ENCODE results near the gene NTRK2.

NTRK2 gene

DNA sequence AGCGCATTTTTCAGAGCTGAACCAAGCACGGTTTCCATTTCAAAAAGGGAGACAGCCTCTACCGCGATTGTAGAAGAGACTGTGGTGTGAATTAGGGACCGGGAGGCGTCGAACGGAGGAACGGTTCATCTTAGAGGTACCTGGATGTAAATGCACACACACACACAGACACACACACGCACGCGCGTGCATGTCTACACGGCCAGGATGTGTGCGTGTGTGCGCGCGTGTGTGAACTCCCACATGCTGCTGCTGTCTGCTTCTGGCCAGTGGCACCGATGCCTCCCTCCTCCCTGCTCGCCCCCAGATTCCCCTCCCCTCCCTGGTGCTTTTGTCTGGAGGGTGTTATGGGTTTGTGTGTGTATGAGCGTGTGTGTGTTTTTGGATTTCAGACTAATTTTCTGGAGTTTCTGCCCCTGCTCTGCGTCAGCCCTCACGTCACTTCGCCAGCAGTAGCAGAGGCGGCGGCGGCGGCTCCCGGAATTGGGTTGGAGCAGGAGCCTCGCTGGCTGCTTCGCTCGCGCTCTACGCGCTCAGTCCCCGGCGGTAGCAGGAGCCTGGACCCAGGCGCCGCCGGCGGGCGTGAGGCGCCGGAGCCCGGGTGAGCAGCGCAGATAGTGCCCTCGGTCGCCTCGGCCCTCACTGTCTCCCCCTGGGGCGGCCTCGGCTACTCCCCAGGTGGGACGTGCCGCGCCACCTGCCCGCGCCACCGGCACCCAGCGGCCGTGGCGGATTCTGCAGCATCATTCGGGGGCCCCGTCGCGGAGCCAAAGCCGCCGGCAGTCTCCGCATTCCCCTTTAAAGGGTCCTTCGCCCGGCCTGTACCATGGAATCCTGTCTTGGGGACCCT is at the start of gene NTRK2:
NTRK2 (plus strand) TSS at position 442 of the 850 bp plus-strand sequence. CDS start 1,020 bp downstream, outside the sequence.
- peak; percentile 62 to 81 for DNase-seq

DNA sequence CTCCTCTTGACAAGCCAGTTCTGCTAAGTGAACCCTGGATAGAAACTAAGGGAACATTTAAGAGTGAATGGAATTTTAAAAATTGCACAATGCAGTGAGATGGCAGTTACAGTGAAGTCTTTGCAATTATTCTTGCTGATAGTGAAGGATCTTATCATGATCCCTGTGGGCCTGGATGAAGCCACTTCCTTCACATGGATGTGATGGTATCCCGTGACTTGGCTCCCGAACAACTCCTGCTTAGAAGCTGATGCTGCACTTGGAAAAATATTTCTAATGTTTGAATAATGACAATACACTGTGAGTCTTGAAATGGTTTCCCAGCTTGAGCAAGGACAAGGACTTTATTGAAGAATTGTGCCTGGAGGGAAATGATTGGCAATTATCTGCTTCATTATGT is 49.2 kb upstream of the NTRK2 start:
- DNase-seq = no peak

DNA sequence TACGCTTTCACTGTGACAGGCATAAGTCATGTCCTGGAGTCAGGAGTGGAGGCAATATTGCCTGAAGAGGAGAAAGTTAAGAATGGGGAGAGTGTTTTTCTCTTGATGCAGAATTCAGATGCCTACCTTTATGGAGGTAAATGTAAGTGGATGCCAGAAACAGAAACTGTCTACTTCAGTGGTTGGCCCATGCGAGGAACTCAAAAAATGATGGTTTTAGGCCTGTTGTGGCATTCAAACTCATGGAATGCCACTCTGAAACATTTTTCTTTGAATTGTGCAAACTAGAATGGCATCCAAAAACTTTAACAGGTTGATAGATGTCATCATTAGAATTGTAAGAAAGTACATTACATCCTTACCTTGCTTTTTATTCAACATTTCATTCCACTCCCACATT is 47.7 kb upstream of the NTRK2 start:
- DNase-seq = no peak

DNA sequence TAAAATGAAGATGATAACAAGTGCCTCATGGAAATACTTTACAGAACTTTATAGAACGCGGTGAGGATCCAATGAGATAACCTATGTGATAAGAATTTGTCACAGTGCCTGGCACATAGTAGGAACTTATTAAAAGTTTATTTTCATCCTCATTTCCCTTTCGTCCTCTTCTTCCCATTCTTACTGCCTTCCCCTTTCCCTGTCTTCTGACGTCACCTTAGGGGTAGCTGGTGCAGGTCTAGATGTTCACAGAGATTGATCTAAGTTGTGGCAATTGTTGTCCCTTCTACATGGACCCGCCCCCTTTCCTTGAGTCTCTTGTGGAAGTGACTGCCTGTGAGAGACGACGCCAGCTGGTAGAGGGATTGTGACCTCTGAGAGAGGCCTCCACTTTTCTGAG is 46.5 kb upstream of the NTRK2 start:
- DNase-seq = no peak

DNA sequence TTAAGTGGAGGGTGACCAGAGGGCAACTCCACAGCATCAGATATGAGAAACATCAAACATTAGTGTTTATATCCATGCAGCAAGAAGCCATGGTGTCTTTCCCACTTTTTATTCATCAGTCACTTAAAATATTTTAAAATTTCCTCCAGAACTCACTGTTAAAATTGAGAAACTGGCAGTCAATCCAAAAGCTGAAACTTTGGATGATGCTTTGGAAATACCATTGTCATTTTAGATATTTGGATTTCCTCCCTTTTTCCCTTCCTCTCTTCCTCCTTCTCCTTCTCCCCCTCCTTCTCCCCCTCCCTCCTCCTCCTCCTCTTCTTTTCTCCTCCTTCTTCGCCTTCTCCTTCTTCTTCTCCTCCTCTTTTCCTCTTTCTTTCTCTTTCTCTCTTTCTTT is 33.1 kb upstream of the NTRK2 start:
- no peak for DNase-seq

DNA sequence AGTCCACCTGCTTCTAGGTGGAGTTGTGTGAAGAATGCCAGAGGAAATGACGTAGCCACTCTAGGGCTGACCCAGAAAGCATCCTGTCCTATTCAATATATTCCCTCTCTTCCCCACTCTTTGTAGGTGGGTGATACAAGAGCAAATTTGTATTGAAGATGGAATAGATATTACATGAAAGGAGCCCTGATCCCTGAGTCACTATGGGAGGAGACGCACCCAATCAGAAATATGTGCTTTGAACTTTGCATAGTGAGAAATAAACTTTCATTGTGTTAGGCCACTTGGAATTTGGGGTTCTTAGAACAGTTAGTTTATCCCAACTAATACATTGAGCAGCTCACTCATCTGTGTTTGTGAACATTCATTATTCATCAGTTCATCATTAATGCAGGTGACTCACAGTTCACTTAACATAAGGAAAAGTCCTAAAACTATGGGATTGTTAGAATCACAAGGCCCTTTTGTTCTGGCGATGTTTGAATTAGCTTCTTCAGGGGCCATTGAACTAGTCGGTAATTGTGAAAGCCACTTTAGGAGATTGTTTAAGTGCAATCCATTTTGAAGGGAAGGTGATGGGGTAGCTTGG is 26.9 kb upstream of the NTRK2 start:
- DNase-seq = no peak

DNA sequence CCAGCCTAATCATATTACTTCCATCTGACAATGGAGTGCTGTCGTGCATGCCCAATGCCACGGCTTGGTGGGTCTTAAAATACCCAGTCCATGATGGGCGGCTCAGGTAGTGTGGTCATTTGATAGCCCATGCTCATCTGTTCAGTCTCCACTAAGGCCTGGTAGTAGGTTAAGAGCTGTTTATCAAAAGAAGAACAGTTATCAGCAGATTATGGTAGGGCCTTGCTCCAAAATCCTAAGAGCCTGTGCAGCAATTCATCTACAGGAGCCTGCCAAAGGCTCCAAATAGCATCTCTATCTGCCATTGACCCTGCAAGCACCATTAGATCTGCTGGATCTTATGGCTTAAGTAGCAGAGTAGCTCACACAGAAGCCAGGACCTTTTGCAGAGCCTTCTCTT is 21.8 kb upstream of the NTRK2 start:
- no peak for DNase-seq

DNA sequence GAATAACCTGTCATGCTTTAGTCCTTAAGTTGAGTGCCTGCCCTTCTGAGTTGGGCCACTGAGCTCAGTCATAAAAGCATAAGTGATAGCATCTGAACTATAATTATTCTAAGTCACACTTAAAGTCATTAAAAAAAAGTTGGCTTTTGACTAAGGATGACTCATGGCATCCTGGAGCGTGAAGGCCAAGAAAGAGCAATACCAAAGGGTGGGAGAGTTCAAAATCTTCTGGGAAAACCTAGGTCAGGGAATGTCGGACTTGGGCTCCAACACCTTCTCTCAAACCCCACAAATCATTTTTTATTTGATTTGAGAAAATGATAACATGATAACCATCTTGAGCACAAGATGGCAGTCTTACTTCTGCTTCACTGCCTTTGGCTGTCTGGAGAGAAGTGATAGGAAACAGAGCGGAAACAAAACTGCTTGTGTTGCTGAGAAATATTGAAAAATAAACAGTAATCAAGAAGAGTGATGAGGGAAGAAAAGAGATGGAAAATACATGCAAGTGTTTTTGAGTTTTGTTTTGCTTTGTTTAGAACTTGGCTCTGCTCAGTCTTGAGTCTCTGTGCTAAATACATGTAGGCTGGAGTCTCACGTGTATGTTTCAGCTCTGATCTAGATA is 16.9 kb upstream of the NTRK2 start:
- DNase-seq = peak in 1 of 2 donors; percentile 29

DNA sequence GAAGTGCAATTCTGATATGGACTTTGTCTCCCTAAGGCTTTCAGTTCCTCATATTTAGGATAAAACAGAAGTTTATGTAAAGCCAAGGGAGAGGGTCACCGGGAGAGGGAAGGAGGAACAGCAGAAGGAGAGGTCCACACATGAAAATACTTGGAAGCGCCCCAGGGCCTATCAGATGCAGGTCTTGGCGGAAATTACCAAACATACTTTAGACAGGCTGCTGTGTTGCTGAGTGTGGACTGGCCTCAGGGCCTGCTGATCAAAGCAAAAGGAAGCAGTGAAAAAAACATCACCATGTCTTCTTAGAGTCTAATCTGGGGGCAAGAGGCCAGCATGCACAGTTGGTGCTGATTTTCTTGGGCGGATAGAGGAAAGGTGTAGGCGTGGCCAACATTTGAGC is 14.1 kb upstream of the NTRK2 start:
- DNase-seq = no peak

DNA sequence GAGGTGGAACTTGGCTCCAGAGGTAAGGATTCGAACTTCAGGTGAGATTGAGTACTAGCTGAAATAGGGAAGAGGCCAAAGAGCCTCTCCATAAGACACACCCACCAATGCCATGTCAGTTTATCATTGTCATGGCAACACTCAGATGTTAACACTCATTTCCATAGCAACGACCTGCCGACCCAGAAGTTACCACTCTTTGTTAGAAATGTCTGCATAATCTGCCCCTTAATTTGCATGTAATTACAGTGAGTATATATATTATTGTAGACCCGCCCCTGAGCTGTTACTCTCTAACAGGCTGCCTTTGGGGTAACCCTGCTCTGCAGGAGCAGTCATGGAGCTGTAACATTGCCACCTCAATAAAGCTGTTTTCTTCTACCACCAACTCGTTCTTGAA is 10.2 kb upstream of the NTRK2 start:
- no peak for DNase-seq

DNA sequence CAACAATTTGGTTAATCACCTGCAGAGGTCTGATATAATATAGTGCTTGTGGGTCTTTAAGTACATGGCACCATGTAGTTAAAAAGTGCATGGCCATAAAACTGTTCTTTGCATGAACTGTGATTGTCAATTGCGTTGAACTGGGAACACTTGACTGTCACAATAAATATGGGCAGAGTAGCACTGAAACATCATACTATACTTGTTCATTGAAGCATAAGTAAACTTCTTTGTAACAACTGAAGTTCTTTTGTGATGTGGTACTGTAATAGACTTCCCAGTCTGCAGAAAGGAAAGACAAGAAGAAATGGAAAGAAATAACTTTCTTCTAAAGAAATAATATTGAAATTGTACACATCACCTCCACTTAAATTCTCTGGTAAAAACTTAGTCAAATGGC is 9.8 kb upstream of the NTRK2 start:
- no peak for DNase-seq

DNA sequence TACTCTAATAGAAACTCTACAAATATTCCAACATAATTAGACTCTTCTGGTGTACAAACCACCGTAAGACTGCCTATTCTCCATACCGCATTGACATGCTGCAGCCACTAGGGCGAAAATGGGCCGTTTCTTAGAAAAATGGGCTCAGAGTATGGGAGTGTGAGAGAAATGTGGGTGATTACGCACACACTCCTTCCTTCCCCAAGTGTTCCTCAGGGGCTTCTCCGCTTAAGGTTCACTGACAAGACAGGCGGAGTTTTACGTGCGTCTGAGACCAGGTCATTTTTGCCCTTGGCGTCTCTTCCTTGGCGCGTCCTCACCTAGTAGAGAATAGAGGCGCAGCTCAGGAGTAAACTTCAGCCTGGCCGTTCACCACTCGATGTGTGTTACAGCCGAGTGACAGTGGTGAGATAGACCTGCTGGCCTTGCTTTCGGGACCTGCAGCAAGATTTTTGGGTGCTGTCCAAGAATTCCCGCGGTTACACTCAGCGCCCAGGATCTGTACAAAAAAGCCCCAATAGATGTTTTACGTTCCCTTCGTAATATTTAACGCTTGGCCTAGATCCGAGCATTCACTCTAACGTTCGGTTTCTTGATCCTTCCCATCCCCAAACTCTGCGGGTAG is 1.8 kb upstream of the NTRK2 start:
- DNase-seq = no peak

DNA sequence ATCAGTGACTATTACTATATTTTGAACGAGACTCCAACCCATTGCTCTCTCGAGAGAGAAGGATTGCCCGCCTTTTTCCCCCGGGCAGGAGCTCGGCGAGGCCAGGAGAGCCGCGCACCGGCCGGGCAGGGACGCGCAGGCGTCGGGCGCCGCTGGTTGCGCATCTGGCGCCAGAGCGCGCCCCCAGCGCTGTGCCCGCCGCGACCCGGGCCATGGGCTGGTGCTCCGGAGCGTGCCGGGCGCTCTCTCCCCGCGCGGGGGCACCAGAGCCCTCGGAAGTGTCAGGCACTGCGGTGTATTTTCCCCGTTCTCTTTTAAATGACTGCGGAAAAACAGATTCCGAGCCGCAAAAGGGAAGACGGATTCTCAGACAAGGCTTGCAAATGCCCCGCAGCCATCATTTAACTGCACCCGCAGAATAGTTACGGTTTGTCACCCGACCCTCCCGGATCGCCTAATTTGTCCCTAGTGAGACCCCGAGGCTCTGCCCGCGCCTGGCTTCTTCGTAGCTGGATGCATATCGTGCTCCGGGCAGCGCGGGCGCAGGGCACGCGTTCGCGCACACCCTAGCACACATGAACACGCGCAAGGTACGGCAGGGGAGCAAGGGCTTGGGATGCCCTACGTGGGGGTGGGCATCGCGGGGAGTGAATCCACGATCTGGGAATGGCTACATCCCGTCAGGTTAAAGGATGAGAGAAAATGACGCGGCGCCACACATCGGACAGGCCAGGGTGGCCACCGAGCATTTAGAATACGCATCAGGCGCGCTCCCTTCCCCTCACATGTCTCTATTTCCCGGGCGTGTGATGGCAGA is 1.1 kb upstream of the NTRK2 start:
- peak; percentile 78 to 89 for DNase-seq

DNA sequence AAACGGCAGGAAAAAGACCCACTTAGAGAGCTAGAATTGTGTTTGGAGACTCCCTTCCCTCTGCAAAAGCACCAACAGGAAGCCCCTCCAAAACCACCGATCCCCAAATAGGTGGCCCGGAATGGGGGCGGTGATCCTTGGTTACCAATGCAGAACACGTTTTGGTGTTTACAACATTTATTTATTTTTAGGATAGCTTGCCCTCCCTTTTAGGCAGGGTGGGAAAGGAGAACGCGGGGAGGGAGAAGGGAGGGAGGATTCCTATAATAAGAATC is 579 bp upstream of the NTRK2 start:
- DNase-seq = no peak

DNA sequence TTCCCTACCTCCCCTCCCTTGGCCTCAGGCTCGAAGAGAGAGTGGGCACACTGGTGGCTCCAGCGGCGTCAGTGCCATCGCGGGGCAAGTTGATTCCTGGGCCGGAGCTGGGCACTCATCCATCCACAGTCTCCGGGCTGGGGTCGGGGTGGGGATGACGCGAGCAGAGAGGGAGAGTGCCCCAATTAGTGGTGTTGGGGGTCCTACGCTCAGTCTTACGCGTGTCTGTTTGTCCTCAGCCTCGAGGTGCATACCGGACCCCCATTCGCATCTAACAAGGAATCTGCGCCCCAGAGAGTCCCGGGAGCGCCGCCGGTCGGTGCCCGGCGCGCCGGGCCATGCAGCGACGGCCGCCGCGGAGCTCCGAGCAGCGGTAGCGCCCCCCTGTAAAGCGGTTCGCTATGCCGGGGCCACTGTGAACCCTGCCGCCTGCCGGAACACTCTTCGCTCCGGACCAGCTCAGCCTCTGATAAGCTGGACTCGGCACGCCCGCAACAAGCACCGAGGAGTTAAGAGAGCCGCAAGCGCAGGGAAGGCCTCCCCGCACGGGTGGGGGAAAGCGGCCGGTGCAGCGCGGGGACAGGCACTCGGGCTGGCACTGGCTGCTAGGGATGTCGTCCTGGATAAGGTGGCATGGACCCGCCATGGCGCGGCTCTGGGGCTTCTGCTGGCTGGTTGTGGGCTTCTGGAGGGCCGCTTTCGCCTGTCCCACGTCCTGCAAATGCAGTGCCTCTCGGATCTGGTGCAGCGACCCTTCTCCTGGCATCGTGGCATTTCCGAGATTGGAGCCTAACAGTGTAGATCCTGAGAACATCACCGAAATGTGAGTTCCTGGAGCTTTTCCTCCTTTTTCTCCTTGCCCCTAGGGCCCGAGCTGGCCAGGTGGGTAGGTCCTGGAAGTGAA is 861 bp downstream of the NTRK2 start:
- peak in 1 of 2 donors; percentile 67 for DNase-seq

DNA sequence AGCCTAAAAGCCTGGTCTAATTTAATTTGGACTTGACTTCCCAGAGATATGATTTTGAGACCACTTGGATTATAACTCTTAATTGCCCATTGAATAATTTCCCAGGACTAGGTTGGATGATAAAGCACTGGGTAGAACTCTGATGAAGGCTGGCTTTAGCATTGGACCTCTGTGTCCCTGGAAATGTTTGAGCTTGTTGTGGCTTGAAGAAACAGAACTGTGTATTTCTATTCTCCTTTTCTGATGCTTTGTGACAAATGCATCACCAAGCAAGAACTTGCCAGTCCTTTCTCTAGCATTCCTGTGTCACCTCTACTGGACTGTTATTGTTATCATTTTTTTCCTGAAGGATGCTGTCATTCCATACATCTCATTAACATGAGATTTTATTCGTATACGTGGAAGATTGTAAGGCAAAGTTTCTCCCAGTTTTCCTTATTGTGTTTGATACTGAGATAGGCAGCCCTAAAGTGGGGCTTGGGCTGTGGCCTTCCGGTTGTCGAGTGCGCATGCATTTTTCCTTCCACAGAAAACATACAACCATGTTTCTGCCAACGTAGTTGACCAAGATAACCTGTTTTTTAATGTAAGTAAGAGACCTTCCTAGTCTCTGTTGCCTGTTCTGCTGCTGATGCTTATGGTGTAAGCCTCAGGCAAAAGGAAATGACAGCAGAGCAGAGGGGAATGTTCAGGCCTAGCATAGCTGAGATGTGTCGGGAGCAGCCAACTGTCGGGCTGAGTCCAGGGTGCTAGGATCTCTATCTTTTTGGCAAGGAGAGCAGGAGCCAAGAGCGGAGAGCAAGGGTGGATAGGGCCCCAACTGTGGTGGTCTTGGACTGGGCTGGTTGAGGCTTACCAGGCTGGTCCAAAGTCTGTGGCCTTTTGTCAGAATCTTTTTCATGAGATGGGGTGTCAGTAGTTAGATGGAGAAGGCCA is 2.3 kb downstream of the NTRK2 start:
- DNase-seq = peak in 1 of 2 donors; percentile 63

DNA sequence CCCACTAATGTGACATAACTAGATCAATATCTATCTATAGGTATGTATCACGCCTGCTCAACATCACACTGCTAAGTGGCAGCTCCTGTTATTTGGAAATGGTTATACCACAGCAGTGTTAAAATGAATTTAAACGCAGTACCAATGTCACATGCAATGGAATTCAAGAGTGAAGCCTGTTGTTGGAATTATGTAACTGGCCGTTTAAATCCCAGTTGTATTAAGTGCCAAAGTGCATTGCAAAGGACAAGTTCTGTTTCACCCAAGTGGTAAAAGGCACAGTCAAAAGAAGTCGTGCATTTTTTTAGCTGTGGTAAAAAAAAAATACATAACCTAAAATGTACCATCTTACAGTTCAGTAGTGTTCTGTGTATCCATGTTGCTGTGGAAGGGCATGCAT is 4.3 kb downstream of the NTRK2 start:
- no peak for DNase-seq

DNA sequence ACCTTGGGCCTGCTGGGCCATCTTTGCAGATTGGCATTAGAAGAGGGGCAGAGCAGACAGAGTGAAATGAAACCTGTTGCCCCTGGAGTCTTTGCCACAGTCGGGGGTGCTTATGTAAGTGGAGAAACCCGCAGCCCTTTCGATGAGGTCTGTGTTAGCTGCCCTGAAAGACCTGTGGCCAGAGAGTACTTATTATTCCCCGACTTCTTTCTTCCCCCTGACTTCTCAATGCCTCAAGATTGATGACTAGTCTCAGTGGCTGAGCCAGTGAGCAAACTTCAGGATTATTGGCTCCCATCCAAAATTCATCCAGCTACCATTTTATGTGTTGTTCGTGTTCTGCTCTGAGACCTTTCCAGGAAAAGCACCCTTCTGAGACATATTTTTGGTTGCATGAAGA is 7.6 kb downstream of the NTRK2 start:
- DNase-seq = no peak

DNA sequence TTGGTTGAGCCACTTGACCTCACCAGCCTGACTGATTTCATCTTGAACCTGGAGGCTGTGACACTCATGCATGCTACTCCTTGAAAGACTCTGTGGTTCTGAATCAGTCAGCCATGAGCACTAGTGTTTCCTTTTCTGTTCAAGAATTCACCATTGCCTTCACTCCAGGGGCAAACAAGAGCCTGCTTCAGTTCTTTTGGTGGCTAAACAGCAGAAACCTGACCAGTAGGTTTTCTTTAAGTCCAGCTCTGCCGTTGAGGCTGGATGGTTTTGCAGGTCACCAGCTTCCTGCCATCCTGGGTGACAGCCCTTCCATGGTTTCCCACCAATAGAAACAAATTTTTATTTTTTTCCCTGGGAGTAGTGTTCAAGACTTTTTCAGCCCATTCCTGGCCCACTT is 10.0 kb downstream of the NTRK2 start:
- no peak for DNase-seq

DNA sequence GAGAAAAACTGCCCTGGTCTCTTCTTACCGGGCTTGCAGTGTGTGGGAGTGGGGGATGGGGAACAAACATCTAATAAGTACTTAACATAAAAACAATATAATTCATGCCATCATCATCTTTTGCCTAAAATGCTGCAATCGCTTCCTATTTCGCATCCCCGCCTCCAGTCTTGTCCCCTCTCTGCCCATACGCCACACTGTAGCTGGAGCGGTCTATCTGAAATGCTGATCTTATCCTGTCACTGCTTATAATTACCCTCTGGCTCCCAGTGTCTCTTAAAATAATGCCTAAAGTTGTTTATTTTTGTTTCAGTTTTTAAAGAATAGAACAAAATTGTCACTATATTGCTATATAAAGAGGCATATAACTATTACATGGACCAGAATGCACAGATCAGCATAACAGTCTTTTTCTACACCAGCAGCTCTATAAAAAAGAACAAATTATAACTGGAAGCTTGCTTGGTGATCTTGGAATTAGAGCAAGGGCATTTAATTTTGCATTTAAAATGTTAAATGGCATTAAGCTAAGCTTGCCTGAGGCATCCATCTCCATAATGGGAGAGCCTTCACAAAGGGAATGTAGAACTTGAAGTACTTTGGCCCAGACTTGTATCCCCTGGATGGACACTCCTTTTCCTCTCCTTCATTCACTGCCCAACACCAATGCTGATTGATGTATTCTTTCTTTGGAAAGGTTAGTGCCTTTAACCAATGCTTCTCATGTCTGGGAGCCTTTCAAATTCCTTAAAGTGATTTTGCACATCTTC is 12.2 kb downstream of the NTRK2 start:
- no peak for DNase-seq
